ENCODE data around the gene C11orf24.
A peak's percentile ranks its signal among the peaks of the same experiment; 100 is the strongest.

Gene C11orf24

DNA sequence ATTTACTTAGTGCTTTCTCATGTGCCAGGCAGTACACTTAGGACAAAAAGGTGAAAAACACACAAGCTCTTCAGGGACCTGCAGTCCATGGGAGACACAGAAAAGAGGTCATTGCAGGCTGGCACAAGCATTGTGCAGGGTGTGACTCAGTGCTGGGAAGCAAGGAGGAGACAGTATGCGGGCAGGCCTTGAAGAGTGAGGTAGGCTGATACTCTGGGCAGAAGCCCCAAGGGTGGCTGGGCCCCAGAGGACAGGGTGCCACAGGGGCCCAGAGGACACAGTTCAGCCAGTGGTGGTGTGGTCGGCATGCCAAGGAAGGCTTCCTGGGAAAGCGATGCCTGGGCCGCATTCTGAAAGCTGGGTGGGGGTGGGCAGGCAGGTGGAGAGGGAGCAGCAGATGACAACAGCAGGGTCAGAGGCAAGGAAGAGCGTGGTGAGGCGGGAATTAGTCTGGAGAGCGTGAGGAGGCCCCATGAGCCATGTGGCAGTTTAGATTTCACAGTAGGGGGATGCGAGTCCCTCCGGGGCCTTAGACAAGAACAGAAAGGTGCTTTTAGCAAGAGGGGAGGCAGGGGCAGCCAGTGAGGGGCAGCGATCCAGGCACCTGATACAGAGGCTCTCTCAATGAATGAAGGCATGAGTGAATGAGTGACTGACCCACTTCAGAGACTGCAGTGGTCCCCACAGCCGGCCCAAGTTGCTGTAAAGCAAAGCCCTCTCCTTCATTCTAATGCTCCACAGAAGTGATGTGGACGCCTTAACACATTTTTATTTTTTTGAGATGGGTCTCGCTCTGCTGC, 6.8 kb downstream of the C11orf24 start:
- Histone ChIP-seq H3K36me3 (ENCODE audit: control insufficient read depth, insufficient read depth, low read length) (peaks cover 38% of the 10 kb centered on the region), H3K27me3 (ENCODE audit: control insufficient read depth, insufficient read depth, low read length) (no peaks in the 10 kb centered on the region), H3K4me3 (ENCODE audit: low read length) (no peak overlapping the region), H3K4me1 (ENCODE audit: control insufficient read depth, insufficient read depth, low read length) (peaks cover 24% of the 10 kb centered on the region), H3K9ac (ENCODE audit: low read length) (no peak overlapping the region), H3K9me3 (ENCODE audit: control insufficient read depth, low read length) (no peaks in the 10 kb centered on the region)

DNA sequence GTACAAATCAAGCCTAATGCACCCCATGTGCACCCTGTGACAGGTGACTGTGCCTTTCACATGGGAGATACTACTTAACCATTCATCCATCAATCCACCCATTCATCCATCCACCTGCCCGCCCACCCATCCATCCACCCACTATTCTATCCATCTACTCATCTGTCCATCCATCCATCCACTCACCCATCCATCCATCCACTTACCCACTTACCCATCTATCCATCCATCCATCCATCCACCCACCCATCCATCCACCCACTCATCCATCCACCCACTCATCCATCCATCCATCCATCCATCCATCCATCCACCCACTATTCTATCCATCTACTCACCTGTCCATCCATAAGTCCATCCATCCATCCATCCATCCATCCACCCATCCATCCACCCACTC, 7.5 kb downstream of the C11orf24 start:
- peaks cover 38% of the 10 kb centered on the region for H3K36me3 ChIP-seq (ENCODE audit: control insufficient read depth, insufficient read depth, low read length)
- no peak overlapping the region for H3K4me3 ChIP-seq (ENCODE audit: low read length)
- no peaks in the 10 kb centered on the region for H3K27me3 ChIP-seq (ENCODE audit: control insufficient read depth, insufficient read depth, low read length)
- no peak overlapping the region for H3K9ac ChIP-seq (ENCODE audit: low read length)
- no peaks in the 10 kb centered on the region for H3K9me3 ChIP-seq (ENCODE audit: control insufficient read depth, low read length)
- H3K4me1 ChIP-seq (ENCODE audit: control insufficient read depth, insufficient read depth, low read length), result peaks cover 17% of the 10 kb centered on the region

DNA sequence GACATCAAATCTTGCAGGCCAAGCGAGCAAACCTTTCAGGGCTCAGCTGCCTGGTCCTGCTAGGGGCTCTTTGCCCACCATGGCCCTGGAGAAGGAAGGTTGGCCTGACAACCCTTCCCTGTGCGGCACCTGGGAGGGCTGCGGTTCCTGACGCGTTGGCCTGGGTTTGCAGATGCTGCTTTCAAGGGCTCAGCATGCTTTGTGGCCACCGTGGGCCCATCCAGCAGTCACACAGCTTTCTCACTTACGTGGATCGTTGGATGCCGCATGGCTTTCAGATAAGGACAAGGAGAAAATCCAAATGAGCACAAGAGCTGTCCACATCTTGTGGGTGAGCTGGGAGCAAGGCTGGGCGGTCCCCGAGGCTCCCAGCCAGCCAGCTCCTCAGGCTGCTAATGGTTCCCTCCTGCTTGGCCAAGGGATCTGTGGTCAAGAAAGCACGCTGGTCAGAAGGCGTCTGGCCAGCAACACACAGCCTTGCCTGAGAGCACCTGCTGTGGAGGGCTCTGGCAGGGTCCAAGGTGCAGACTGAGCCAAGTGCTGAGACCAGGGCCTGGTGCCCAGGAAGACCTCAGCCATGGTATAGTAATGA, 8.2 kb downstream of the C11orf24 start:
- Histone ChIP-seq H3K36me3 (ENCODE audit: control insufficient read depth, insufficient read depth, low read length) (peaks cover 38% of the 10 kb centered on the region), H3K4me1 (ENCODE audit: control insufficient read depth, insufficient read depth, low read length) (peaks cover 15% of the 10 kb centered on the region), H3K9ac (ENCODE audit: low read length) (no peak overlapping the region), H3K4me3 (ENCODE audit: low read length) (no peak overlapping the region), H3K9me3 (ENCODE audit: control insufficient read depth, low read length) (no peaks in the 10 kb centered on the region), H3K27me3 (ENCODE audit: control insufficient read depth, insufficient read depth, low read length) (no peaks in the 10 kb centered on the region)

DNA sequence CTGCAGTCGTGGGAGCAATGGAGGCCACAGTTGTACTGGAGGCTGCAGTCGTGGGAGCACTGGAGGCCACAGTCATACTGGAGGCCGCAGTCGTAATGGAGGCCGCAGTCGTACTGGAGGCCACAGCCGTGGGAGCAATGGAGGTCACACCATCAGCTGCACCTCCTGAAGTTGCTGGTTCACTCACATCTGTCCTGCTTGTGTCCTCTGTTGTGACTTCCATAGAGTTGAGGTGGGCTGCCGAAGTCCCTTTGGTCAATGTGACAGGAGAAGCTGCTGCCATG, 9.3 kb downstream of the C11orf24 start:
- peaks cover 22% of the 10 kb centered on the region for H3K4me1 ChIP-seq (ENCODE audit: control insufficient read depth, insufficient read depth, low read length)
- no peak overlapping the region for H3K4me3 ChIP-seq (ENCODE audit: low read length)
- no peaks in the 10 kb centered on the region for H3K27me3 ChIP-seq (ENCODE audit: control insufficient read depth, insufficient read depth, low read length)
- H3K9me3 ChIP-seq (ENCODE audit: control insufficient read depth, low read length), result no peaks in the 10 kb centered on the region
- no peak overlapping the region for H3K9ac ChIP-seq (ENCODE audit: low read length)
- H3K36me3 ChIP-seq (ENCODE audit: control insufficient read depth, insufficient read depth, low read length), result peaks cover 34% of the 10 kb centered on the region

DNA sequence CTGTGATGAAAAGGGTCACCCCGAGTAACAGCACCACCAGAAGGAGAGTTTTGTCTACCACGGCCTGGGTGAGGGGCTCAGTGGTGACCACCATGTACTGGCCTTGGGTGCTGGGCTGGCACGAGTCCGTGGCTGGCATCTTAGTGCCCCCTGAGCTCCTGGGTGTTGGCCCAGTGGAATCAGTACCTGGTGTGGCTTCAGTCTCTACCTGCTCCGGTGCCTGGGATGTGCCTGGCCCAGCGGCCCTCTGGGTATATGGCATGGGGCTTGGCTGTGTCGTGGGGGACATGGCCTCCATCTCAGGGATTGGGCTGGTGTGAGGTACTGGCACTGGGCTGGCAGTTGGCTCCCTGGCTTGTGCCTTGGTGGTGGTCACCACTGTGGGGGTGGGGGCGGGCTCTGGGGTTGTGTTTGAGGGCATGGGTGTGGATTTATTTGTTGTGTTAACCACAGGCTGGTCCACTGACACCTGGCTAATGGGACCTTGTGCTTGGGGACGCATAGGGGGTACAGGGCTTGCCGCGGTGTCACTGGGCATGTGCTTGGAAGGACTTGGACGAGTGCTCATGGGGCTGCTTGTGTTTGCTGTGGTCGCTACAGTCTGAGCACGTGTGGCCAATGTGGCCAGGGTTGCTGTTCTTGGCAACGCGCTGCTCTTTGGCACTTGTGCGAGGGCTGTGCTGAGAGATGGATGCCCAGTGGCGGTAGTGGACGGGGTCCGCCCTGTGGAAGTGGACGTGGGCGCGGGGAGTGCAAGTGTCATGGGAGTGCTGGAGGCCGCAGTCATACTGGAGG, 9.8 kb downstream of the C11orf24 start:
- no peaks in the 10 kb centered on the region for H3K9me3 ChIP-seq (ENCODE audit: control insufficient read depth, low read length)
- peaks cover 28% of the 10 kb centered on the region for H3K36me3 ChIP-seq (ENCODE audit: control insufficient read depth, insufficient read depth, low read length)
- peaks cover 25% of the 10 kb centered on the region for H3K4me1 ChIP-seq (ENCODE audit: control insufficient read depth, insufficient read depth, low read length)
- H3K4me3 ChIP-seq (ENCODE audit: low read length), result no peak overlapping the region
- H3K9ac ChIP-seq (ENCODE audit: low read length), result no peak overlapping the region
- H3K27me3 ChIP-seq (ENCODE audit: control insufficient read depth, insufficient read depth, low read length), result no peaks in the 10 kb centered on the region

DNA sequence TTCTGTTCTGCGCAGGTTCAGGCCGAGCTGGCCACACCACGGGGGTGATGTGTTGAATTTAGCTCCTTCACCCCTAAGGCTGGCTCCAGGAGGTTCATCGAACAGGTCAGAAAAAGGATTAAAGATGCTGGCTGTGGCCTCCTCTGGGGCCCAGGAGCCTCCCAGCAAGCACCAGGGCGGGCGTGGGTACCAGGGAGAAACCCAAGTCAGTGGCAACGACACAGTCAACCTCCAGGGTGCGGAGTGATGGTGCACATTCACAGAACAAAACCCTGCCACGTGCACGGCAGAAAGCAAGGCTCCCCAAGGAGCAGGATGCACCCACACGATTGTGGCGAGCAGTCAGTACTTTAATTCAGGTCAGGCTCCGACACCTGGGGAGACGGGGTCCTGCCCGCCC, 10.8 kb downstream of the C11orf24 start:
- Histone ChIP-seq H3K9me3 (ENCODE audit: control insufficient read depth, low read length) (no peaks in the 10 kb centered on the region), H3K36me3 (ENCODE audit: control insufficient read depth, insufficient read depth, low read length) (peaks cover 19% of the 10 kb centered on the region), H3K4me1 (ENCODE audit: control insufficient read depth, insufficient read depth, low read length) (peaks cover 15% of the 10 kb centered on the region), H3K9ac (ENCODE audit: low read length) (no peak overlapping the region), H3K27me3 (ENCODE audit: control insufficient read depth, insufficient read depth, low read length) (no peaks in the 10 kb centered on the region), H3K4me3 (ENCODE audit: low read length) (no peak overlapping the region)

DNA sequence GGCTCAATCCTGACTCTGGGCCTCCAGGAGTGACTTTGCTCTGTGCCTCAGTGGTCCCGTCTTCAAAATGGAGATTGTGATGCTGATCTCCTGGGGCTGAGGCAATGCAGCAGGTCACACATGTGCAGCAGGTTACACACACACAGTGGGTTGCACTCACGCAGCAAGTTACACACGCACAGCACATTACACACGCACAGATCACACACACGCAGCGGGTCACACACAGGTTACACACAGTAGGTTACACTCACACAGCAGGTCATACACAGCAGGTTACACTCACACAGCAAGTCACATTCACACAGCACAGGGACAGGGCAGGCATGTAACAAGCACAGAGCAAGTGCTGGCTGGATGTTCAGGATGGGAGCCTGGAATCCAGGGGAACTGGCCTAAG, 11.3 kb downstream of the C11orf24 start:
- Histone ChIP-seq H3K9me3 (ENCODE audit: control insufficient read depth, low read length) (no peaks in the 10 kb centered on the region), H3K9ac (ENCODE audit: low read length) (no peak overlapping the region), H3K4me3 (ENCODE audit: low read length) (no peak overlapping the region), H3K4me1 (ENCODE audit: control insufficient read depth, insufficient read depth, low read length) (peaks cover 10% of the 10 kb centered on the region), H3K27me3 (ENCODE audit: control insufficient read depth, insufficient read depth, low read length) (no peaks in the 10 kb centered on the region), H3K36me3 (ENCODE audit: control insufficient read depth, insufficient read depth, low read length) (peaks cover 14% of the 10 kb centered on the region)

DNA sequence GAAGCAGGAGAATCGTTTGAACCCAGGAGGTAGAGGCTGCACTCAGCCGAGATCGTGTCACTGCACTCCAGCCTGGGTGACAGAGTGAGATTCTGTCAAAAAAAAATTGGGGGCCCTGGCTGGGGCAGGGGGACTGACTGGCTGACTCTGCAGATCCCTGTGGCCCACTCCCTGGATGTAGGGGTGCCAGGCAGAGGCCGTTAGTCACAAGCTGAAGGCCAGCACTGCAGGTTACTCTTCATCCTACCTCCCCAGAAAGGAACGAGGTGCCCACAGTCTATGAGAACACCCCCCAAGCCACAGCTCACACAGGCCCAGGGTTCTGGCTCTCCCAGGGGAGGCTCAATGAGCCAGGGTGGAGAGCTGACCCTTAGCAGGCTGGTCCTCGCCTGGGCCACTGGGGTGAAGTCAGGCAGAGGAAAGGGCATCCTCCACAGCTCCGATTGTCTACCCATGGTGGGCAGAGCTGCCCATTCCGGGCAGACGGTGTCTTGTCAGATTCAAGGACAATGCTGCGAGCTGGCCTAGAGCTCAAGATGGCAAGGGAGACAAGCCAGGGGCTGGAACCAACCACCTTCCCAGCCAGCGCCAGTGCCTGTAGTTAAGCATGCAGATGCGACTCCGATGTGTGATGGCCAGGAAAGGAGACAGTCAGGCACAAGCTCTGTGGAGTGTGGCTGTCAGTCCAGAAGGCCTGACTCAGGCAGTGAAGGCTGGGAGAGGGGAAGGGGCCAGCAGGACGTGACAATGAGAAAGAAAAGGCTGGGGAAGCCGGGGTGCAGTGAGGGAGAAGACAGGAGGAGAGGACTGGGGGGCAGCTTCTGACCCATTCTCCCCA, 12.4 kb downstream of the C11orf24 start:
- Histone ChIP-seq H3K36me3 (ENCODE audit: control insufficient read depth, insufficient read depth, low read length) (peaks cover 14% of the 10 kb centered on the region), H3K4me1 (ENCODE audit: control insufficient read depth, insufficient read depth, low read length) (peaks cover 10% of the 10 kb centered on the region), H3K27me3 (ENCODE audit: control insufficient read depth, insufficient read depth, low read length) (no peaks in the 10 kb centered on the region), H3K9me3 (ENCODE audit: control insufficient read depth, low read length) (no peaks in the 10 kb centered on the region), H3K9ac (ENCODE audit: low read length) (no peak overlapping the region), H3K4me3 (ENCODE audit: low read length) (no peak overlapping the region)

DNA sequence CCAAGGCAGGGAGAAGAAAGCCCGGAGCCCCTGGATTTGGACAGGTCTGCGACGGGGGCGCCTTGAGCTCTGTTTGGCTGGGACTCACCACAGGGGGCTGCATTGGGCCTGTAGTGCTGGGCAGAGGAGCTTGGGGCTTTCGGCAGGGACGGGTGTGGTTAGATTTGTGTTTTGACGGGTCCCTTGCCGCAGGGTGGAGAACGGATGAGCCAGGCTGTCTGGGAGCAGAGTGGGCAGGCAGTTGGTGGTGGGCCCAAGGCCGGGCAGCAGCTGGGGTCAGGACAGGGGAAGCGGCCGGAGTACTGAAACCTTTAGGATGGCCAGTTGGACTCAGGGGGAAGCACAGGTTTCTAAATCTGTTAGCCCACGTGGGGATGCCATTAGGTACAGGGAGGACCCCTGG, 13.4 kb downstream of the C11orf24 start:
- no peaks in the 10 kb centered on the region for H3K9me3 ChIP-seq (ENCODE audit: control insufficient read depth, low read length)
- H3K36me3 ChIP-seq (ENCODE audit: control insufficient read depth, insufficient read depth, low read length), result peaks cover 14% of the 10 kb centered on the region
- H3K27me3 ChIP-seq (ENCODE audit: control insufficient read depth, insufficient read depth, low read length), result no peaks in the 10 kb centered on the region
- peaks cover 10% of the 10 kb centered on the region for H3K4me1 ChIP-seq (ENCODE audit: control insufficient read depth, insufficient read depth, low read length)
- no peak overlapping the region for H3K4me3 ChIP-seq (ENCODE audit: low read length)
- no peak overlapping the region for H3K9ac ChIP-seq (ENCODE audit: low read length)

DNA sequence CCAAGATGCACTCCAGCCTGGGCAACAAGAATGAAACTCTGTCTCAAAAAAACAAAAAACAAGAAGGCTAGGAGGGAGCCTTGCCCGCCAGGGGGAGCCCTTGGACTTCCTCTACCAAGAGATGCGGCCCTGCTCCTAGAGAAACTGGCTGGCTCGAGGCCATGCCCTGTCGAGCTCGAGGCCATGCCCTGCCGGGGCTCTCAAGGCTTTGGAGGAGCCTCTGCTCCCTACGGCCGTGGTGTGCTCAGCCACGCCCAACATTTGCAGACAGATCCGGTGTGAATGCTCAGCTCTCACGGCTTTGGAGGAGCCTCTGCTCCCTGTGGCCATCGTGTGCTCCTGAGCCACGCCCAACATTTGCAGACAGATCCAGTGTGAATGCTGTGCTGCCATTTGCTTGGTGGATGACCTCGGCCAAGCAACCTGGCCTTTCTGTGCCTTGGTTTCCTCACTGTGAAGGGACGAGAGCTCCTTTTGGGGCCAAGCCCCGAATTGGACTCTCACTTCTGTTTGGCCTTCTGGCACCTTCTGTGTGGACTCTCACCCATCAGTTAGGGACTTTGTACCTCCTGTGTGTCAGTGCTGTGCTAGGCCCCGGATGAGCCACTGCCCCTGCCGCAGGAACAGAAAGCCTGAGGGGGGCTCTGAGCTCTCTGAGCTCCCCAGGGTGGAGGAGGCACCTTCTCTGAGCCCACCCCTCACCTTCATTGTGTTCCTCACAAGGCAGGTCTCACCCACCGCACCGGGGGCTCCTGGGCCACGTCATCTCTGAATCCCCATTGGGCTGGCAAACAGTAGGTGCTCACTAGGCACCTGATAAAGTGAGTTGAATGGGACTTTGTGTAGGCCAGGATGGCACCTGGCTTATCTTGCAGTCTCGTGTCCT, 14.1 kb downstream of the C11orf24 start:
- Histone ChIP-seq H3K4me1 (ENCODE audit: control insufficient read depth, insufficient read depth, low read length) (peaks cover 10% of the 10 kb centered on the region), H3K4me3 (ENCODE audit: low read length) (peak overlapping the region; percentile 20), H3K36me3 (ENCODE audit: control insufficient read depth, insufficient read depth, low read length) (peaks cover 11% of the 10 kb centered on the region), H3K27me3 (ENCODE audit: control insufficient read depth, insufficient read depth, low read length) (no peaks in the 10 kb centered on the region), H3K9me3 (ENCODE audit: control insufficient read depth, low read length) (no peaks in the 10 kb centered on the region), H3K9ac (ENCODE audit: low read length) (no peak overlapping the region)

DNA sequence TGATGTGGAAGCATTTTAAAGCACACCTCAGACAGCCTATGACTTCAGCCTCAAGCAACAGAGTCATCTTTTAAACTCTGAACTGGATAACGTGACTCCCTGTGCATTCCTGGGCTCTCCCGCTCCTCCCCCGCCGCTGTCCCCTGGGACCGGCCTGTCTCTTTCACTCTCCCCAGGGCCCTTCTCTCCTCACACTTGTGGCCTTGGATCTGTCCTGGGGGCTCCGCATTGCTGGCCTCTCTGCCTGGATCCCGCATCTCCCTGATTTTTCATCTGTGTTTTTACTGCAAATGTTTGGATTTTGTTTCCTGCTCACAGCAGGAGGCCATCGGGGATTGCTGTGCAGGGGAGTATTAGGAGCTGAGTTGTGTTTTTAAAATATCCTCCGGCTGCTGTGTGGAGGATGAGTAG, 15.4 kb downstream of the C11orf24 start:
- no peaks in the 10 kb centered on the region for H3K9me3 ChIP-seq (ENCODE audit: control insufficient read depth, low read length)
- H3K4me1 ChIP-seq (ENCODE audit: control insufficient read depth, insufficient read depth, low read length), result peaks cover 10% of the 10 kb centered on the region
- no peak overlapping the region for H3K9ac ChIP-seq (ENCODE audit: low read length)
- no peak overlapping the region for H3K4me3 ChIP-seq (ENCODE audit: low read length)
- peaks cover 5% of the 10 kb centered on the region for H3K36me3 ChIP-seq (ENCODE audit: control insufficient read depth, insufficient read depth, low read length)
- H3K27me3 ChIP-seq (ENCODE audit: control insufficient read depth, insufficient read depth, low read length), result no peaks in the 10 kb centered on the region

Measured in mucosa of stomach (tissue), 1 donor.